GM12878 (cell line): ENCODE results near the gene COX6B2. TPM values are rescaled to one million over a fixed set of nuclear protein-coding genes. Genes with fewer than 3 reads are reported as not detected.

Source experiments
- ATAC-seq: fragments of 200-7000 bp; cut with Tn5 transposase; 3 replicates; pipeline ENCODE4 v1.9.1; 2020; ENCODE audit warnings: mild to moderate bottlenecking, moderate library complexity
- BruUV-seq: library from RNA; stranded (reverse); fragments of 400-500 nt; replicated peaks from 2 replicates; lab custom pipeline; 2021; lab: Mats Ljungman, UMichigan
- CTCF ChIA-PET: fragments of 300-600 bp; sonication (Branson Sonifier 250); formaldehyde crosslinking; extraction: SDS; loops from one replicate; lab custom pipeline; 2021; ENCODE audit warnings: inconsistent platforms; lab: Yijun Ruan, JAX
- POLR2A ChIA-PET: fragments of 350-600 bp; formaldehyde crosslinking; extraction: SDS; loops from one replicate; lab custom pipeline; 2021; ENCODE audit warnings: inconsistent platforms; lab: Charles Lee
- RAD21 ChIA-PET: fragments of 300-600 bp; sonication (Branson Sonifier 250); formaldehyde crosslinking; loops from one replicate; lab custom pipeline; 2023; ENCODE audit warnings: antibody characterized with exemption; ENCODE audit not compliant: unreplicated experiment; lab: Charles Lee
- SMC1A ChIA-PET: fragments of 300-600 bp; sonication (Branson Sonifier 250); formaldehyde crosslinking; loops from one replicate; lab custom pipeline; 2023; ENCODE audit not compliant: unreplicated experiment, uncharacterized antibody; lab: Charles Lee
- DNase-seq: peaks from one replicate; pipeline ENCODE4 v3.0.0-alpha.2; 2011; ENCODE audit warnings: low read depth, low spot score
- FAIRE-seq: peaks from 3 replicates; lab custom pipeline; 2011; peaks lifted over from hg19 to GRCh38; lab: Jason Lieb, UNC
- H2AFZ ChIP-seq: 2 replicates; pipeline ENCODE4 v1.6.0; 2011; ENCODE audit warnings: low read depth, low read length, control low read depth; ENCODE audit not compliant: control insufficient read depth
- H3K27ac ChIP-seq: 2 replicates; pipeline ENCODE4 v1.5.1; 2011; ENCODE audit warnings: control low read depth; ENCODE audit not compliant: control insufficient read depth, insufficient read depth
- H3K27me3 ChIP-seq, 2 experiments: replicated peaks in 1 of 2; 2 replicates each; pipeline versions ENCODE4 v1.6.0 to v1.6.1; 2011; ENCODE audit warnings: low read length in 1 of 2; ENCODE audit not compliant: control insufficient read depth in 2 of 2, insufficient read depth in 2 of 2
- H3K36me3 ChIP-seq, 2 experiments: 2 replicates each; pipeline ENCODE4 v1.5.1; 2011; ENCODE audit warnings: low read length in 1 of 2; ENCODE audit not compliant: control insufficient read depth in 2 of 2, insufficient read depth in 2 of 2
- H3K4me1 ChIP-seq: 2 replicates; pipeline ENCODE4 v1.6.1; 2011; ENCODE audit warnings: mild to moderate bottlenecking, low read length, moderate library complexity, mixed read lengths; ENCODE audit not compliant: control insufficient read depth, insufficient read depth
- H3K4me2 ChIP-seq: 2 replicates; pipeline ENCODE4 v1.6.0; 2011; ENCODE audit warnings: control low read depth; ENCODE audit not compliant: control insufficient read depth, insufficient read depth
- H3K4me3 ChIP-seq: fragments of 200-600 bp; sonication (generic); 2 replicates; pipeline ENCODE4 v1.5.1; 2016
- H3K79me2 ChIP-seq: 2 replicates; pipeline ENCODE4 v1.6.0; 2011; ENCODE audit warnings: low read length; ENCODE audit not compliant: control insufficient read depth, insufficient read depth
- H3K9ac ChIP-seq: 2 replicates; pipeline ENCODE4 v1.8.0; 2011; ENCODE audit warnings: low read length, control low read depth, mixed read lengths; ENCODE audit not compliant: control insufficient read depth, insufficient read depth
- H3K9me3 ChIP-seq: replicated peaks from 3 replicates; pipeline ENCODE4 v1.5.1; 2011; ENCODE audit warnings: mild to moderate bottlenecking, low read length; ENCODE audit not compliant: control insufficient read depth, insufficient read depth
- H4K20me1 ChIP-seq: 2 replicates; pipeline ENCODE4 v1.6.0; 2011; ENCODE audit not compliant: control insufficient read depth, insufficient read depth
- BCLAF1 ChIP-seq: fragments of 450-650 bp; IDR thresholded peaks from 2 replicates; pipeline ENCODE4 v1.6.1; 2017; ENCODE audit warnings: antibody characterized with exemption, mild to moderate bottlenecking, moderate library complexity
- EGR1 ChIP-seq, 2 experiments: IDR thresholded peaks; 1 replicate in 1 of 2; 2 replicates in 1 of 2; pipeline ENCODE4 v1.6.1; 2011 to 2012; ENCODE audit warnings: low read depth in 2 of 2, low read length in 2 of 2, borderline replicate concordance in 1 of 2, mild to moderate bottlenecking in 1 of 2, moderate library complexity in 1 of 2
- NFYA ChIP-seq: IDR thresholded peaks from 2 replicates; pipeline ENCODE4 v1.6.1; 2011; ENCODE audit warnings: low read depth, mild to moderate bottlenecking, low read length, improper control_type of control experiment, borderline replicate concordance
- NKRF ChIP-seq: fragments of 450-650 bp; conservative IDR thresholded peaks from 2 replicates; pipeline ENCODE4 v1.6.1; 2017; ENCODE audit warnings: mild to moderate bottlenecking, moderate library complexity
- SIN3A ChIP-seq: IDR thresholded peaks from 2 replicates; pipeline ENCODE4 v1.6.1; 2012; ENCODE audit warnings: low read depth, low read length, improper control_type of control experiment
- WGBS: methylation state at CpG from one replicate; pipeline ENCODE4 v1.1.6; 2016; ENCODE audit warnings: low lambda C conversion rate; ENCODE audit not compliant: insufficient replicate concordance, insufficient coverage; ENCODE audit errors: missing lambda C conversion rate; 5-methylcytosine and 5-hydroxymethylcytosine counted together
- in situ Hi-C: fragments of 300-500 bp; cut with MboI; formaldehyde crosslinking; loops from 9 replicates; pipeline ENCODE4 v1.14.3; 2018; ENCODE audit warnings: mixed read lengths
- intact Hi-C: fragments of 100-400 bp; cut with micrococcal nuclease; formaldehyde crosslinking; loops from one replicate; pipeline ENCODE4 v1.14.2; 2022; ENCODE audit not compliant: unreplicated experiment
- polyA plus RNA-seq, 11 experiments: library from polyadenylated mRNA; depleted of rRNA in 4 of 11; unstranded in 6 of 11; stranded (reverse) in 5 of 11; fragments of >200 nt; fragmentation: Nextera tagmentation in 4 of 11; fragmentation: Illumina TruSeq in 1 of 11; extraction: Ambion mirVana in 4 of 11; extraction: Trizol in 1 of 11; gene quantifications; 1 replicate in 1 of 11; 2 replicates in 10 of 11; pipeline versions ENCODE4 v1.2.1 to v1.2.3, GENCODE V29; 2011 to 2016; ENCODE audit warnings: inconsistent platforms in 2 of 11, missing spikeins in 2 of 11, low read depth in 1 of 11
- total RNA-seq, 4 experiments: library from RNA; depleted of rRNA in 3 of 4; stranded (reverse); fragments of >200 nt in 3 of 4; fragmentation: Illumina TruSeq in 1 of 4; extraction: Trizol in 1 of 4; gene quantifications; 2 replicates each; pipeline versions ENCODE4 v1.2.1 to v1.2.3, GENCODE V29; 2013 to 2021
- TF ChIP-seq, protein P1 (sequence below): IDR thresholded peaks from 2 replicates; pipeline ENCODE4 v1.6.1; 2012; ENCODE audit warnings: low read depth, low read length, improper control_type of control experiment

Gene COX6B2
- total and polyA plus RNA-seq, 10 of the 15 experiments (the other 5 are each of a cell fraction or from before 2014, with no cell fraction given), result 0.05 to 0.08 (median 0.07) TPM; not detected in 6

GRCh38 chr19:55341171-55341588, 13.3 kb downstream of the COX6B2 start:
- DNase-seq (no peak), FAIRE-seq (no peak), ATAC-seq (peak; percentile 15)
- SMC1A ChIA-PET, result no interaction called here
- Histone ChIP-seq H3K27me3 (no peaks in the 10 kb centered on the region; a peak in 1 of 4 replicates), H3K4me1 (peaks cover 10% of the 10 kb centered on the region), H4K20me1 (no peaks in the 10 kb centered on the region), H3K79me2 (peaks cover 7% of the 10 kb centered on the region), H3K27ac (no peak overlapping the region), H2AFZ (peak overlapping the region; percentile 10; the same call in 1 of the 2 replicates), H3K9me3 (no peaks in the 10 kb centered on the region), H3K4me3 (peak overlapping the region; percentile 85), H3K4me2 (peak overlapping the region; percentile 99), H3K9ac (peak overlapping the region; percentile 93), H3K36me3 (no peaks in the 10 kb centered on the region; a peak in 1 of 4 replicates)
- BruUV-seq, result no TSS peak
- in situ Hi-C loops (no loop called here), intact Hi-C loops (no loop called here)
- TF ChIP-seq, protein P1, sequence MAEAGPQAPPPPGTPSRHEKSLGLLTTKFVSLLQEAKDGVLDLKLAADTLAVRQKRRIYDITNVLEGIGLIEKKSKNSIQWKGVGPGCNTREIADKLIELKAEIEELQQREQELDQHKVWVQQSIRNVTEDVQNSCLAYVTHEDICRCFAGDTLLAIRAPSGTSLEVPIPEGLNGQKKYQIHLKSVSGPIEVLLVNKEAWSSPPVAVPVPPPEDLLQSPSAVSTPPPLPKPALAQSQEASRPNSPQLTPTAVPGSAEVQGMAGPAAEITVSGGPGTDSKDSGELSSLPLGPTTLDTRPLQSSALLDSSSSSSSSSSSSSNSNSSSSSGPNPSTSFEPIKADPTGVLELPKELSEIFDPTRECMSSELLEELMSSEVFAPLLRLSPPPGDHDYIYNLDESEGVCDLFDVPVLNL, result peak; percentile 89
- TF ChIP-seq SIN3A (0 out of 2 replicates have a peak, but pooled peaks have one; percentile 47), EGR1 (IDR thresholded peaks at IDR 0.05; ENCODE audit: borderline replicate concordance in 1 of 2, low read depth in 2 of 2, low read length in 2 of 2) (peak in 1 of 2 experiments; percentile 76; a peak in 2 of 3 replicates), BCLAF1 (no peak), NFYA (no peak), NKRF (peak; percentile 76; the same call in 1 of the 2 replicates)
- CTCF ChIA-PET, result interaction anchor here (0.6 to 1.0 kb wide), 3 partner anchors 23 to 49 kb away, joined by 3 read pairs; partner anchors contain the start of gene TMEM238
- 0% methylated on average over 4 of the region's 15 CpGs for WGBS
- POLR2A ChIA-PET, result interaction anchor here (0.5 to 1.8 kb wide), 4 partner anchors 42 to 135 kb away, joined by 3 to 5 read pairs (median 4); partner anchors contain the start of genes ISOC2, TMEM238 and ZNF628
- RAD21 ChIA-PET, result no interaction called here
